Measurements from ENCODE around the gene ZNF682.
"Not testable (repeated sequence)": the region's sequence is repeated elsewhere in the genome, so short reads cannot be mapped to it uniquely, and the experiment has no call there.

The ZNF682 gene

DNA sequence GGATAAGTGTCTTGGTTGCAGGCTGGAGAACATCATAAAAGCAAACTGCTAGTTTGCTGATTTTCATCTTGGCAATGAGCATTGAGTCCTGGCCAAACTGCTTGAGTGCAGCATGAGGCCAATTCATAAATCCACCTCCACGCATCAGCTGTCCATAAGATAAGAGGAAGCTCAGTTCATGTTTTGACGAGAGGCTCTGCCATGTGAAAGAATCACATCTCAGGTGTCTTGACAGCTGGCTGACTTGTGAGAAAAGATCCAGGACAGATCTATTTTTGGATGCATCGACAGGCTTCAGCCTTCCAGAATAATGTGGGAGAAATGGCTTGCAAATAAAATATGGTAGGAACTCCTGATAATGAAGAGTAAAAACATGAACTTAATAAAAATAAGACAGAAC, 5.4 kb upstream of the ZNF682 start:
- DNase-seq (ENCODE audit: low spot score) = no peak
- no peak overlapping the region for H3K4me3 ChIP-seq
- no peak overlapping the region for H3K27ac ChIP-seq
- TF ChIP-seq, protein P1, sequence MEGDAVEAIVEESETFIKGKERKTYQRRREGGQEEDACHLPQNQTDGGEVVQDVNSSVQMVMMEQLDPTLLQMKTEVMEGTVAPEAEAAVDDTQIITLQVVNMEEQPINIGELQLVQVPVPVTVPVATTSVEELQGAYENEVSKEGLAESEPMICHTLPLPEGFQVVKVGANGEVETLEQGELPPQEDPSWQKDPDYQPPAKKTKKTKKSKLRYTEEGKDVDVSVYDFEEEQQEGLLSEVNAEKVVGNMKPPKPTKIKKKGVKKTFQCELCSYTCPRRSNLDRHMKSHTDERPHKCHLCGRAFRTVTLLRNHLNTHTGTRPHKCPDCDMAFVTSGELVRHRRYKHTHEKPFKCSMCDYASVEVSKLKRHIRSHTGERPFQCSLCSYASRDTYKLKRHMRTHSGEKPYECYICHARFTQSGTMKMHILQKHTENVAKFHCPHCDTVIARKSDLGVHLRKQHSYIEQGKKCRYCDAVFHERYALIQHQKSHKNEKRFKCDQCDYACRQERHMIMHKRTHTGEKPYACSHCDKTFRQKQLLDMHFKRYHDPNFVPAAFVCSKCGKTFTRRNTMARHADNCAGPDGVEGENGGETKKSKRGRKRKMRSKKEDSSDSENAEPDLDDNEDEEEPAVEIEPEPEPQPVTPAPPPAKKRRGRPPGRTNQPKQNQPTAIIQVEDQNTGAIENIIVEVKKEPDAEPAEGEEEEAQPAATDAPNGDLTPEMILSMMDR (IDR thresholded peaks at IDR 0.05) = no peak

- Histone ChIP-seq H3K27ac (peak overlapping the region; percentile 58 to 83), H3K4me3 (peak overlapping the region; percentile 91)
- TF ChIP-seq, protein P1 (IDR thresholded peaks at IDR 0.05) = no peak
- no peak for DNase-seq (ENCODE audit: low spot score)
These were observed 725 bp downstream of the ZNF682 start for GRCh38 chr19:20038358-20039202.

- H3K4me3 ChIP-seq = no peak overlapping the region
- TF ChIP-seq, protein P1 (IDR thresholded peaks at IDR 0.05) = no peak
- no peak for DNase-seq (ENCODE audit: low spot score)
- H3K27ac ChIP-seq = no peak overlapping the region
These were observed 3.4 kb downstream of the ZNF682 start for GRCh38 chr19:20035935-20036334.

DNA sequence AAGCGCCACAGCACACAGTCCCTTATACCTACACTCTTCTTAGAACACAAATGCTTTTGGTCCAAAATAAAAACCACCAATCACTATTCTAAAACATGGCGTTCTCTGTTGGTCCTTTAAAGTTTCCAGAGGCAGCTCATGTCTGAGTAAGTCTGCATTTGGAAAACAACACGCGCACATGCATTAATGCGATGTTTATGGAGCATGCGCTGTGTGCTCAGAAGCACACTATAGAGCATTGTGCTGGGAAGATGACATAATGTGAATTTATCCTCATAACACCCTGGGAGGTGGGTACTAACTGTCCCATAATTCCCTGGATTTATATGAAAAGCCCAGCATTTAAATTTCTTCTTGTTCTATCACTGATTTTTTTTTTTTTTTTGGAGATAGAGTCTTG, 10.7 kb downstream of the ZNF682 start:
- TF ChIP-seq, protein P1 (IDR thresholded peaks at IDR 0.05) = no peak
- no peak overlapping the region for H3K4me3 ChIP-seq
- DNase-seq (ENCODE audit: low spot score) = no peak
- H3K27ac ChIP-seq = no peak overlapping the region

DNA sequence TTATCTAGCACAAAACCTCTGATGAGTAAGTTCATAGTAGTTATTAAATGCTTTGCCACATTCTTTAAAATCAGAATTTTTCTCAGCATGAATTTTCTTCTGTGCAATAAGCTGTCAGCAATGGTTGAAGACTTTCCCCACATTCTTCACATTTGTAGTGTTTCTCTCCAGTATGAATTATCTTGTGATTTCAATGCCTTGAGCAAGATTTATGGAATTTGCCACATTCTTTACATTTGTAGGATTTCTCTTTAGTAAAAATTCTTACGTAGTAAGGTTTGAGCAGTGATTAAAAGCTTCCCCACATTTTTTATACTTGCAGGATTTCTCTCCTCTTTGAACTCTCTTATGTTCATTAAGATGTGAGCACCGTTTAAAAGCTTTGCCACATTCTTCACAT, 33.6 kb downstream of the ZNF682 start:
- TF ChIP-seq, protein P1 (IDR thresholded peaks at IDR 0.05) = no peak
- no peak overlapping the region for H3K4me3 ChIP-seq
- DNase-seq (ENCODE audit: low spot score) = no peak

GRCh38 chr19:19997656-19998268, 41.5 kb downstream of the ZNF682 start:
- no peak overlapping the region for H3K27ac ChIP-seq
- no peak overlapping the region for H3K4me3 ChIP-seq
- DNase-seq (ENCODE audit: low spot score) = no peak
- TF ChIP-seq, protein P1 (IDR thresholded peaks at IDR 0.05) = peak; percentile 49

More for the DNA sequence above, 33.6 kb downstream of the ZNF682 start:
- no peak overlapping the region for H3K27ac ChIP-seq

DNA sequence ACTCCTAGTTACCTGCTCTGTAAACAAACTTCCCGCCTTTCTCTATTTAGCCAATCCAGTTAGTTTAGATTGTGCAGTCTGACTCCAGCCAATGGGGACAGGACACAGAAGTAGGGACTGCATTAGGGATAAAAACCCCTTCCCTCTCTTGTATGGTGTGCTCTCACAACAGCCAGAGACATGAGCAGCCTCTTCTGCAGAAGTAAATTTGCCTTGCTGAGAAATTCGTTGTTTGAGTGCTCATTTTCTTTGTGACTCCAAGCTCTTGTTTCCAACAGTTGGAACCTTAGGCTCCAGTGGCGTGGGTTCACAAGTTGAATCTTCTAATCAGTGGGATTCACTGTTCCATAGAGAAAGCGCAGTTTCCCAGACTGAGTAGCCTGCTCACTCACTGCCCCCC, 72.4 kb downstream of the ZNF682 start:
- Histone ChIP-seq H3K27ac (no peak overlapping the region), H3K4me3 (no peak overlapping the region)
- no peak for DNase-seq (ENCODE audit: low spot score)
- TF ChIP-seq, protein P1 (IDR thresholded peaks at IDR 0.05) = no peak

GRCh38 chr19:19966126-19966525, 73.2 kb downstream of the ZNF682 start:
- not testable (repeated sequence) for H3K27ac ChIP-seq; DNase-seq (ENCODE audit: low spot score); H3K4me3 ChIP-seq

Measured in coronary artery (tissue), 2 donors.